CD4-positive, alpha-beta T cell treated with Interleukin-21 for 1 hour (primary cell): ENCODE measurements around the gene TMEM252.

ENCODE experiments used
- DNase-seq: peaks from one replicate; pipeline ENCODE4 v3.0.0-alpha.2; 2020

The TMEM252 gene

GRCh38 chr9:68538200-68538599 is 2.5 kb downstream of the TMEM252 start:
- no peak for DNase-seq

DNA sequence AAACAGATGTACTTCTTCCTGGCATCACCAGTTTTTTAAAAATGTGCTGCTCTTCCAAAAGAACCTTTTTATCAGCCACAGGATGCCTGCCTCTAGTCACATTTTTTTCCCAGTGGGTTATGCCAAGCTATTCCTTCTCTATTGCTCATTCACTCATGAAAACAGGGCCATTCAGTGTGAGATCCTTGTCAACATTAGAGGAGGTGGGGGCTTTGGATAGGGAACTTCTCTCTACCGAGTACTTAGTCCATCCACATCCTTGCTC is 3.1 kb downstream of the TMEM252 start:
- no peak for DNase-seq

DNA sequence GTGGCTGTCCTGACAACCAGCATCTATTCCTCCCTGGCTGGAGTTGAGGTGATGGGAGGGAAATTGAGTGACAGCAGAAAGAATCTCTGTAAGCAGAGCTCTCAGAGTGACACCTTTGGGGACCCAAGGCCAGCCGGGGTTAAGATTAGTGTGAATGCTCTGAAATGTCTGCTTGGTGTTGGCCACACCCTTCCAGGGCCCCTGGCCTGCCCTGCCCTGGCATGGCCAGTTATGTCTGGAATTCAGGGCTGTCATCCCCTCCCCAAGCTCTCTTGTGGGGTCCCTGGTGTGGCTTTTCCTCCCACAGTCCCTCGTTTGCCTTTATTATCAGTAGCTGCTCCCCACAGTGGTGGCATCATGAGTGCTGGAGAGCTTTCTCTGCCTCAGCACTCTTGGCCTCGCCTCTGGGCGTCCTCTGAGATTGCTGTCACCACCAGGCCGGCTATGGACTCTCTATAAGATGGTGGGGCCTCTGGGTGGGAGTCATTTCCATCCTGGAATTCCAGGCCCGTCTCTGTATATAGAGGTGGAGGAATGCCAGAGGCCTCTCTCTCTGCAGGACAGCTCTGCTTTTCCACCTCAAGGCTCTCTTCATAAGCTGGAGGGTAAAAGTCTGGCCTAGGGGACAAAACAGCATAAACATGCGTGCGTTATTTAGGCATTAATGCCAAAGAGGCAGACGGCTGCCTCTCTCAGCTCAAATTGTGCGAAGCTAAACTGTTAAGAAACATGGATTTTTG is 3.6 kb downstream of the TMEM252 start:
- no peak for DNase-seq

GRCh38 chr9:68533678-68534077 is 7.0 kb downstream of the TMEM252 start:
- no peak for DNase-seq

- no peak for DNase-seq
These were observed 8.6 kb downstream of the TMEM252 start for GRCh38 chr9:68532131-68532530.

DNA sequence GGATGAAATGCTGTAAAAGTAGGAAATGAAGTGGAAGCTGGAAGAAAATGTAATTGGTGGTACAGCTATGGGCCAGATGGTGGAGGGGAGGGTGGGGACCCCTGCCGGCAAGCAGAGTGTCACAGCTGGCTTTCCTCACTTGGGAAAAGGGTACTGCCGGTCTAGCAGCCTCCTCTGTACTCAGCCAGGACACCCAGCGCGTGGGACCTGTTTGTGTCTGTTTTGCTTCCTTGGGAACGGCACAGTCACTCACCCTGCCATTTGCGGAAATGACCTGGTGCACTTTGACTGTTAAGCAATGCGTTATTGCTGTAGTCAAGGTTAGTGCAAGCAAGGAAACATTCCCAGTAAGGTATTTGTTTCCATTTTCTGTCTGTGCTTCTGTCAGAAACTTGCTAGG is 10.1 kb downstream of the TMEM252 start:
- DNase-seq: no peak

DNA sequence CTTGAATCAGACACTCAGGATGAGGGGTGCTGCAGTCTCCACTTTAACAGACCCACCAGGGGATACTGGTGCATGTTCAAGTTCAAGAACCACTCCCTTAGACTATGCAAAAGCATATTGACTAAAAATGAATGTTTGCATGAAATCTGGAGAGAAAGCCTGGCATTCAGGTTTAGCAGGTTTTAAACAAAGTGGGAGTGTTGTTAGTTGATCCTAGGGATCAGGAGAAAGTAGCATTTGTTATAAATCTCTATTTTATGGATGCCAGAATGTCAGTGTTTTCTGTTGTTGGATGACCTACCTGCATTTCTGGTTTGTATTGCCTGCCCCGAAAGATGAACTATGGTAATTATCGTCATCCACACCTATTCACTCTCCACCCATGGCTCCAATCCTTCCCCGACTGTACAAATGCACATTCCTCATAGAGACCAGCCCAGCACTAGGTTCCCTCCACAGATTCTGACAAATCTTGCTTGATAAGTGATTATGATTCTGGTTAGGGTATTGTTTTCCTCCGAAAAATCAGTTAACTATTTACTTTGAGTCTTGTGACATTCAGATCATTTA is 17.2 kb downstream of the TMEM252 start:
- DNase-seq: no peak

GRCh38 chr9:68522954-68523353 is 17.7 kb downstream of the TMEM252 start:
- DNase-seq: no peak

- no peak for DNase-seq
These were observed 18.6 kb downstream of the TMEM252 start for GRCh38 chr9:68522131-68522530.

DNA sequence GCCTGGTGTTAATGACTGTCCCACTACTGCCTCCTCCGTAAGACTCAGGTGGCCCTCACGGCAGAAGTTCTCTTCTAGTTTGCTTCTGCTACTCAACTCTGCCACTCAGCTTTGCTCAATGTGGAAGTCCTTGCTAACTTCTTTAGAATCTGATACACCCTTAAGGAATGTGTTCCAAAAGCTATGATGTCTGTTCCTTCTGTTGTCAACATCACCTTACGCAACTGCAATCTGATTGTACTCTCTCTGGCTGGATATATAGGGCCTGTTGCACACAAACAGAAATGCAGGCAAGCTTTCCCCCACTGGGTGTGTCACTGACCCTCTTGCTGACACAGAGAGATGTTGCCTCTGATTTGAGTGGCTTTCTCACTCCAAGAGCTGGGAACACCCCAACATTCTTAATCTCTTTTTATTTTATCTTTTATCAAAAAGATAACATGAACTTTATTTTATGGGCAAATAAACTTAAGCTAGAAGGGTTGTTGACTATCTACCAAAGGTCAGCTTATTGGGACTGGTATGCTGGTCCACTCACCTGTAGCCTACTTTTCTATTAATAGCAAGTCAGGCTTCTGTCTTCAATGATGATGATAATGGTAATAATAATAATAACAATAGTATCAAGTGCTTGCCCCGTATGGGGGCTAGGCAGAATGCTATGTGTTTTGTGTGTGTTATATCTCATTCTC is 25.2 kb downstream of the TMEM252 start:
- DNase-seq: no peak

DNA sequence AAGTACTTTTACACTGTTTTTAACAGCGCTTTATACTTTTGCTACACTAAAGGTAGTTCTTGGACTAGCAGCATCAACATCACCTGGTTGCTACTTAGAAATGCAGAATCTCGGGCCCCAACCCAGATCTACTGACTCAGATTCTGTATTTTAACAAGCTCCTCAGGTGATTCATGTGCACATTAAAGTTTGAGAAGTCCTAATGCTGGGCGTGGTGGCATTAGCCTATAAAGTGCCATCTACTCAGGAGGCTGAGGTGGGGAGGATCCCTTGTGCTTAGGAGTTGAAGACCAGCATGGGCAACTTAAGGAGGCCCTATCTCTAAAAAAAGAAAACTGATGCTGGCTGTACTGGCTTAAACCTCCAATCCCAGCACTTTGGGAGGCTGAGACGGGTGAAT is 26.7 kb downstream of the TMEM252 start:
- no peak for DNase-seq

GRCh38 chr9:68513385-68513784 is 27.3 kb downstream of the TMEM252 start:
- no peak for DNase-seq

DNA sequence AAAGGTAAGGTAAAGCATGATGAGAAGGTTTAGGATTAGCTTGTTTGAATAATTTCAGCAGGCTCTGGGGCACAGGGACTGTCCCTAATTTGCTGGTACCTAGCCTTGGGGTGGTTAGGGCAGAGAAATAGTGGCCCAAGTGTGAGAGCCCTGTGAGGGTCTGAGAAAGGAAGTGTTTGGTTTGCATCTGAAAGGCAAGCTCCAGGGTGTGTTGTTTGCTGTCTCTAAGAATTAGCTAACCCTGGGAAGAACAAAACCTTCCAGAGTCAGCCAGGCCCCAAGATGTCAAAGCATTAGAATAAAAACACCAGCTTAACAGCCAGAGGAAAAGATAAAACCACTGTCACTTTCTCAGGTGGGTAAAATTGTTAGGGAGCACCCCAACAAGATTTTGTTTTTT is 31.0 kb downstream of the TMEM252 start:
- no peak for DNase-seq

DNA sequence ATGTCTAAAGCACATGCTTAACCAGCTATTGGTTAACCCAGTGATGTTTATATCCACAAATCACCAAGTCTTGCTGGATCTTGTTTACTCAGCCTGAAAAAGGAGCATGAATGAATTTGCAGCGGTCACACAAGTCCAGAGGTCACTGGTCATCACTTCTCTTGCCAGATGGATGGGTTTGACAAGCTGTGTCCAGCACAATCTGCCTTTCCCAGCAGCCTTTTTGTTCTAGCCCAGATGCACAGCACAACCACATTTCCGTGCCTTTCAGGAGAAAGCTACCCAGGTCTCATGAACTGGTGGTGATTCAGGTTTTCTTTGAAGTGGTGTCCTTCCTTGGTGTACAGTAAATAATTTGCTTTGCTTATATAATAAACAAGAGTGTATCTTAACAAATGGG is 32.1 kb downstream of the TMEM252 start:
- no peak for DNase-seq

GRCh38 chr9:68507806-68508145 is 32.9 kb downstream of the TMEM252 start:
- no peak for DNase-seq

DNA sequence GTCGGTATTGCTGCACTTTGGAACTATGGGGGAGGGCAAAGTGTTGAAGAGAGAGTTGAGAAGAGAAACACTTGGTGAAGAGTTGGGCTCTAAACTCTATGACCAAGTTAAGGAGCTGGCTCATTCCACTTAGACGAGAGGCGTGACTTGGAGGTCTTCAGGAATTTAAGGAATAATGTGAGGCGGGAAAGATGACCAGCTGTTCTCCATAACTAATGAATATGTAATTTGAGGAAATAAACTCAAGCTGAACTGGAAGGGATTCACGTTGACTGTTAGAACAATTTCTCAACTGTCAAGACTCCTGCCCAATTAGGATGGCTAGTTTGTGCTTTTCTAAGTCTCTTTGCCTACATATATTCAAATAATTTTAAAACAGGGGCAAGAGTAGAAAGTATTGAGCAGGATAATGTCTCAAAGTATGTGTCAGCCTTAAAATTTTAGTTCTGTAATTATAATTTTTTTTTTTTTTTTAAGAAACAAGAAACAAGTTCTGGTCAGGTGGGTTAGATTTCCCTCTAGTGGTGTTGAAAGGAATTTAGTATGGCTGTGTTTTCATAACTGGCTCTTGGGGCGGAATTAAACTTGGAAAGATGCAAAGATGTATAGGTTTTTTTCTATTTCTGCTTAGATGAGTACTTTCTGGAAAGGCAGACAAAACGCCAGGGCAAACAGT is 33.4 kb downstream of the TMEM252 start:
- no peak for DNase-seq

GRCh38 chr9:68506551-68506950 is 34.1 kb downstream of the TMEM252 start:
- no peak for DNase-seq

DNA sequence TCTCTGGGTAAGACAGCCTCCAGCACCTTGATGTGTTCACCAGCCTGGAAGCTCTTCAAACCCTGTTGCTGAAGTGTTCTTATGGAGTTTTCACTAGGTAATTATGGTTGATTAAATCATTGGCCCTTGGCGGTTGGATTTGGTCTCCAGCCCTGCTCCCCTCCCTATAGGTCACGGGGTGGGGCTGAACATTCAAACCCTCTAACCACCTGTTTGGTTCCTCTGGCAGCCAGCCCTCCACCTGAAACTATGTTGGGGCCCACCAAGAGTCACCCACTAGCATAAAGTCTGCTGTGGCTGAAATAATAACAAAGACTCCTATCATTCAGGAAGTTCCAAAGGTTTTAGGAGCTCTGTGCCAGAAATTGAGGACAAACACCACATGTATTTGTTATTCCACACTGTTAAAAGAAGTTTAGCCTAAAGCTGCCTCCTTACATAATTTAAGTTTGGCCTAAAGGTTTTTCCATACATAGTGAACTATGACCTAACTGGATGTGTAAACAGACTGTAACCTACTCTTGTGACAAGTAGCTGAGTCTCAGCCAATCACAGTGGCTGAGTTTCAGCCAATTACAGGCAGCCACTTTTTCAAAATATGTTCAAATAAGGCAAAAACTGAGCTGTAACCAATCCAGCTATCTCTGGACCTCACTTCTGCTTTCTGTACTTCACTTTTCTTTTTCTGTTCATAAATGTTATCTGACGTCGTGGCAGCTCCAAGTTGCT is 34.8 kb downstream of the TMEM252 start:
- DNase-seq: peak; percentile 3

DNA sequence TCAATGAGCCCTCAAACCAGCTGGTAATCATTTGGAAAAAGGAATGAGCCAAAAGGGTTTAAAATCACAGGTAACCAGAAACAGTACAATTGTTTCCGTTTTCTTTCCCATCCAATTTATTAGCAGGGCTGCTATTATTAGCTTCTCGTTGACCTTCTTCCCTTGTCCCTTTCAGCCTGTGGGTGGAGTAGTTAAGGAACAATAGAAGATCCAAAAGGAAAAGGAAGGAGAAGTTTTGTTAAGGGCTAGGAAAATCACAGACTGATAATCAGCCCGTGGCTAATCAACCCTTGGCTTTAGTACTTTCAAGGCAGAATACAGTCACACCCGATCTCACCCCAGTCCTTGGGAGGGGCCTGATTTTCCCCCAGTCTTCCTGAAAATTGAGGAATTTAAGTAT is 38.4 kb downstream of the TMEM252 start:
- DNase-seq: no peak

DNA sequence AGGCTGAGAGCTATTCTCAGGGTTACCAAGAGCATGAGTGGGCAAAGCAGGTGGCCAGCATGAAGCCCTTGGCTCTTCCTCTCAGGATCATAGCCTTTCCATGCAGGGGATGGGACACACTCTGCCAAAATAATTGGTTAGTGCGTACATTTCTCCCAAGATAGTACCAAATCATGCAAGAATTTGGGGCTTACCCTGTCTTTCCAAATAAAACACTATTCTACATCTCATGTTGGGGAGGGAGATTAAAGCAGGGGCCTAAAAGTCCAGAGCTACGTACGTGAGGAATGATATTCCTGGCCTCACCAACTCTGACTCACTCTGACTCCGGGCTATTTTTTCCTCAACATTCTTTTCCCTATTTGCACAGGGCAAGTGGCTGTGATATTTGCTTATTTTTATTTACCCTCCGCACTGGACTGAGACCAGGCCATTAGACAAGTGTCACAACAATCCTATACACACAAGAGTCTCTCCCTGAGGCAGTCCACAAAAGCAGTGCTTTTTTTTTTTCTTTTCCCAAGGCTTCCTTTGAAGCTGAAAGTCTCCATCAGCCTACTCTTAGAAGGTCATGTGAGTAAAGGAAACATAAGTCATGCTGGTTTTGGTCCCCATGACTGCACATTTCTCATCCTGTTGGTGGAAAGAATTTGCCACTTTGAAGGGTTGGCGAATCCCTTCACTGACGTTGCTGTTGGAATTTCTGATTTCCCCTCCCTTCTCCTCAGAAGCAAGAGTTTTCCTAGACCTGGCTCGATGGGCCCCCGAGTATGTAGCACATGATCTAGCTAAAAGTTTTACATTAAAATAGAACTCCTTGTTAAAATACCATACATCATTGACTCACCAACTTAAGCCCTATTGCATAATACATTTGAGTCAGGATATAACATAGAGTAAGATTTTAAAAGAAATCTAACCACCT is 40.0 kb downstream of the TMEM252 start:
- no peak for DNase-seq

DNA sequence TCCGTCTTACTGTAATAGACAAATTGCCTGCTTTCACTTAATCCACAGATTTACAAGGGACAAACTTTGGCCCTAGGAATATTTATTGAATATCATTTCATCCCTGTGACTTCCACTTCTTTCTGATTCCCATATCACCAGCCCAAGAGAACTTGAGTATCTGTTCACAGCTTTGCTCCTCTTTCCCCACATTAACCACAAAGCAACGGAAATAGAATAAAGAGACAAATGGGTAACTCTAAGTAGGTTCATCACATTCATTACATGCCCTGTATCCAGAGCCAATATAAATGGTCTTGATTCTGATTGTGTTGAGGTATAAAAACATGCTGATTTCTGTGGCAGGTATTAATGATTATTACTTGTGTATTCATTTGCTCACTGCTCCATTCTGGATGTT is 41.9 kb downstream of the TMEM252 start:
- no peak for DNase-seq

DNA sequence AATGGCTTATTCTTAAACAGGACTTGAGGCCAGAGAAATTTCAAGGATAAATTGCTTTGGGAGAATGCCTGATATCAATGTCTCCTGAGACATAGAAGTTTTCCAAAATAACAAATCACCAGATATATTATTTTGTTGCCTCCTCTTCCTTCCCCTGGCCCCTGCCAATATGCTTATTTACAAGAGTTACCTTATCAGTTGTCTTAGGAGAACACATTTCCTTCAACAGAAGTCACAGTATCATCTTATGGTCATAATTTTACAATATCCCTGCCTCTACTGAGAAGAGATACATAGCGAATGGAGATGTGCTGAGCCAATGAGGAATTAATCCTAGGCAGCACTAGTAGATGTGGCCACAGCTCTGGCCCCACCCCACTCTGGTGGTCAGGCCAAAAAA is 43.1 kb downstream of the TMEM252 start:
- no peak for DNase-seq
